Effector memory CD4-positive, alpha-beta T cell (primary cell): ENCODE results near the gene MAP2.

ENCODE experiments used
- DNase-seq, 3 donors: peaks; one replicate each; pipeline ENCODE4 v3.0.0-alpha.2; 2020
- H3K27ac ChIP-seq: 2 replicates; pipeline ENCODE4 v1.7.0; 2013; ENCODE audit warnings: mild to moderate bottlenecking, low read length, moderate library complexity; ENCODE audit not compliant: insufficient read depth, poor library complexity, severe bottlenecking
- H3K27me3 ChIP-seq: replicated peaks from 2 replicates; pipeline ENCODE4 v1.7.0; 2013; ENCODE audit warnings: mild to moderate bottlenecking, low read length; ENCODE audit not compliant: insufficient read depth, control insufficient read depth, poor library complexity, severe bottlenecking
- H3K36me3 ChIP-seq: 2 replicates; pipeline ENCODE4 v1.7.0; 2013; ENCODE audit warnings: mild to moderate bottlenecking, low read length, moderate library complexity; ENCODE audit not compliant: control insufficient read depth, insufficient read depth
- H3K4me1 ChIP-seq: 2 replicates; pipeline ENCODE4 v1.7.0; 2013; ENCODE audit warnings: low read length, mild to moderate bottlenecking; ENCODE audit not compliant: control insufficient read depth, insufficient read depth, poor library complexity, severe bottlenecking
- H3K4me3 ChIP-seq: 2 replicates; pipeline ENCODE4 v1.7.0; 2013; ENCODE audit warnings: low read length, low read depth, mild to moderate bottlenecking; ENCODE audit not compliant: insufficient read depth, poor library complexity, severe bottlenecking
- H3K9me3 ChIP-seq: 2 replicates; pipeline ENCODE4 v1.7.0; 2013; ENCODE audit warnings: mild to moderate bottlenecking, low read length, moderate library complexity; ENCODE audit not compliant: control insufficient read depth

Gene MAP2

DNA sequence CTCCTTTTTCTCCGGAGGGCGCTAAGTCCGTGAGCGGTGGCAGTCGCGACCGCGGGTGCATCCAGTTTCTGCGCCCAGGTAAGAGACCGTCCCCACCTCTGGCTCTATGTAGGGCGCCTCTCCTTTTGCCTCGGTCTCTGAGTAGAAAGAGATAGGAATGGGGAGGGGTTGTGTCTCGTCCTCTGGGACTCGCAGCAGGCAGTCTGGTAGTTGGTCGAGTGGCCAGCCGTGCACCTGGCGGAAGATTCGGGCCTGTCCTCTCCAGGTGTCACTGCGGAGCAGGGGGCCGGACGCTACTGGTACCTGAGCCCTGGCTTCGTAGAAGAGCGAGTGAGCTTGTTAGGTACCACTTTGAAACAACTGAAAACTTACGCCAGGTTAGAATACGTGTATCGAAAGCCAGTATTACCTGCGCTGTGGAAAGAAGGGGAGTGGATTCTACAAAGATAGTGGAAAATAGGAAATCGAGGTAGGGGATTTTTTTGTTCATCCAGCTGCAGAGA is 403 bp downstream of the MAP2 start:
- Histone ChIP-seq H3K36me3 (no peaks in the 10 kb centered on the region), H3K9me3 (no peaks in the 10 kb centered on the region), H3K4me3 (peak overlapping the region; percentile 51), H3K27me3 (no peaks in the 10 kb centered on the region), H3K4me1 (peaks cover 4% of the 10 kb centered on the region), H3K27ac (no peak overlapping the region)
- no peak for DNase-seq

DNA sequence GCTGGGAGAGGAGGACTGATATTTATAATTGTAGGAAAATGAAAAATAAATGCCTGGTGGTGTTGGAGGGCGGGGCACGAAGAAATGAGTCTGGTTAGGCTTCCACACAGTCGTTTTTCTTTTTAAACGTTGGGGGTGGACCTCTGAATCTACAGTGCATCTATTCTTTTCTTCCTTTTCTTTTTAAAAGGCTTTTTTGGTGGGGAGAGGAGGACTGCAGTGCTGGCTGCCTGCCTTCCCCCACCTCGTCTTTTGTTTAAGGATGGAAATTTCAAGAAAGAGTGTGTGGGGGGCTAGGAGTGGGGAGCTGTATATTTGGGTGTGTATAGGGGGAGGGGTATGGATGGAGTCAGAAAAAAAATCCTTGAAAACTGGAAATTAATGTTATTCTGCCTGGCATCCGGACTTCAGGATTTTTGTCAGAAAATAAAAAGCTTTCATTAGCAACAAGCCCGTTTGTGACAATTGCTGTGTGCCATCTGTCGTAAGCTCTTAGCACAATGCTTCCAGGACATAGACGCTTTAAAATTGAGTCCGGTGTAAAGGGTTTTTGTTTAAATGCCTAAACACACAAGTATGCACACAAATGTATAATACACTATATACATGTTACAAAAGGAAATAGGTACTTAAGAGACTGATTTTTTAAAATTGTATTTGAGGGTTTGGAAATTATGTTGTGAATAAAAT is 1.1 kb downstream of the MAP2 start:
- Histone ChIP-seq H3K9me3 (no peaks in the 10 kb centered on the region), H3K27ac (no peak overlapping the region), H3K4me3 (no peak overlapping the region), H3K4me1 (peaks cover 4% of the 10 kb centered on the region), H3K36me3 (no peaks in the 10 kb centered on the region), H3K27me3 (no peaks in the 10 kb centered on the region)
- no peak for DNase-seq

DNA sequence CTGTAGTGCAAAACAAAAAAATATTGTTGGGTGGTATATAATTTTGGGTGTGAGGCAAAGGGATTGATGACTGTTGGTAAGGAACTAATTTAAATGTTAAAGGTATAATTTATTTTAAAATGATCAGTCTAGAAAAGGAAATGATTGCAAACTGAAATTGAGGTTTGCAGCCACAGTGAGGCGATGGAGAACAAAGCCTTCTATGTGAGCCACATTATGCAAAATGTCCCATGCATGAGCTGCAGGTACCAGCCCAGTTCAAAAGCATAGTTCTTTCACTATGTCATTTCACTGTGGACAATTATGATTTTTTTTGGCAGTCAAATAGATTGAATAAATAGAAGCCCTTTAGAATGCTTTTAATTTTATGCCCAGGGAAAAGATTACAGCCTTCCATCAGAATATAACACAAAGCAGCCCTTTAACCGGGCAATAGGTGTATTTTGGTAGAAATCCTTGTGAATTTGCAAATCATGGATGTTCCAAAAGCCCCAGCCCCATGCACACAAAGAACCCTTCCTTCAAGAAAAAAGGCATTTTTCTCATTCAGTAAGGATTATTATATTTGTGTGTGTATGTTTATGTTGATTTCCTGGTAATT is 1.7 kb downstream of the MAP2 start:
- no peaks in the 10 kb centered on the region for H3K36me3 ChIP-seq
- no peak overlapping the region for H3K4me3 ChIP-seq
- H3K4me1 ChIP-seq = peaks cover 4% of the 10 kb centered on the region
- H3K27me3 ChIP-seq = no peaks in the 10 kb centered on the region
- H3K27ac ChIP-seq = no peak overlapping the region
- H3K9me3 ChIP-seq = no peaks in the 10 kb centered on the region
- no peak for DNase-seq

DNA sequence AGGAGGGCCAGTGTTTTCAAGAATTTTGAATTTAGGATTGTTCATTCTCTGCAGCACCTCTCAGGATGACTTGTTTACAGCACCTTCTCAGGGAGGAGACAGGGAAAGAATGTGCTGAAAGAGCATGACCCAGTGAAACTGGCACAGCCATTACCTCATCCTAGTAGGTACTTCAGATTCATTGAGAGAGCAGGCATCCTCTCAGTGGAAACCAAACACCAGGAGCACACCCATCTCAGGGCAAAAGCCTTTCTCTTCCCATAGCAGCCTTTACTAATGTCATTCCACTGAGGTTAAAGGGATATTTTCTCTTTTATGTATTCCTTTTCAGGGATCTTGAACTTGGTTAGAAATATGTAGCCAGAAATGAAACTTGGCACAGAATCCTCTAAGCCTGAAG is 2.6 kb downstream of the MAP2 start:
- H3K36me3 ChIP-seq = no peaks in the 10 kb centered on the region
- H3K4me1 ChIP-seq = peaks cover 4% of the 10 kb centered on the region
- no peak overlapping the region for H3K4me3 ChIP-seq
- no peaks in the 10 kb centered on the region for H3K27me3 ChIP-seq
- no peaks in the 10 kb centered on the region for H3K9me3 ChIP-seq
- DNase-seq = no peak
- H3K27ac ChIP-seq = no peak overlapping the region

DNA sequence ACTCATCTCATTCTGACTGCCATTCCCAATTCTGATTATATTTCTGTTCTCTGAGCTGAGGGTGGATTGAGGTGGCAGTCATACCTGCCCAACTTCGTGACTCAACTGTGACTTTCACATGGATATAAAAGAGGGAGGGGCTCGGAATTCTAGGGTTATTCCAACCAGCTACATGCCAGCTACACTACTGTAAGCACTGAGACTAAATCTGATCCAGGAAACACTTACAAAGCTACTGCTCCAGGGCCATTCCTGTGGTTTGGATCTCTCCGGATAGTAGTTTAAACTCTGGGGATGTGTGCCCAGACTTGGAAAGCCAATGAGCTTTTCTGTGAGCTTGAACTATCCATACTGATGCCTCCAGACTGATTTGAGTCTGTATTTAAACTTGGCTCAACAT is 7.9 kb downstream of the MAP2 start:
- Histone ChIP-seq H3K36me3 (no peaks in the 10 kb centered on the region), H3K9me3 (no peaks in the 10 kb centered on the region), H3K4me1 (no peaks in the 10 kb centered on the region), H3K27me3 (no peaks in the 10 kb centered on the region), H3K27ac (no peak overlapping the region), H3K4me3 (no peak overlapping the region)
- DNase-seq = no peak

DNA sequence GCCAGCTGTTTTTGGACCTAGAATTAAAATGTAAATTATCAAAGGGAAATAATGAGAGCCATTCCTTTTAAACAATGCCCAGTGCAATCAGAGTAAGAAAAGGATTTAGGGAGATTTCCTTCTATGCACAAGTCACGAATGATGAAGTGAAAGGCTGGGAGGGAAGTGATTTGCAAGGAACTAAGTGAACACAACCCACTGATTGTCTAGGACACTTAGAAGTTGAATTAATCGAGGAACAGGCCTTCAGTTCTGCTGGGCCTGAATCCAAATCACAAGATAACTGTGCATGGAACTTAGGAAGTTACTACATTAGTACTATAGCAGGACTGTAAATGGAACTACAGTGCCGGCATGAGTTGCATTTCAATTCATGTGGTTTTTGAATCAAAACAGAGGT is 17.7 kb downstream of the MAP2 start:
- no peaks in the 10 kb centered on the region for H3K9me3 ChIP-seq
- H3K36me3 ChIP-seq = no peaks in the 10 kb centered on the region
- no peaks in the 10 kb centered on the region for H3K4me1 ChIP-seq
- no peak overlapping the region for H3K4me3 ChIP-seq
- DNase-seq = no peak
- no peak overlapping the region for H3K27ac ChIP-seq
- H3K27me3 ChIP-seq = no peaks in the 10 kb centered on the region

DNA sequence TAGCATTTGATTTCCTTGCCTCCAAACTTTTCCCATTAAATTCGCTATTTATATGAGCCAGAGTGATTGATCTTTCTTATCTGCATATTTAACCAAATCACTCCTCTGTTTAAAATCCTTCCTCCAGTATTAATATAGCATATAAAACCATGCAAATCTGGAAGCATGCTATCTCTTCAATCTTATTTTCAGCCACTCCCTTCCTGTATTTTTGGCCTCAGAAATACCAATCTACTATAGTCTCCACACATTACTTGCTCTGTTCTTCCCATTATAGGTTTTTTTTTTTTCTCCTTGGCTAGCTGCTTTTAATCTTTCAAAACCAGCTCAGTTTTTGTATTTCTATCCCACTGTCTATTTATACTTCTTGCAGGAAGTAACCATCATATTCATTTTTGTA is 19.1 kb downstream of the MAP2 start:
- Histone ChIP-seq H3K4me1 (no peaks in the 10 kb centered on the region), H3K27me3 (no peaks in the 10 kb centered on the region), H3K36me3 (no peaks in the 10 kb centered on the region), H3K27ac (no peak overlapping the region), H3K4me3 (no peak overlapping the region), H3K9me3 (no peaks in the 10 kb centered on the region)
- no peak for DNase-seq

DNA sequence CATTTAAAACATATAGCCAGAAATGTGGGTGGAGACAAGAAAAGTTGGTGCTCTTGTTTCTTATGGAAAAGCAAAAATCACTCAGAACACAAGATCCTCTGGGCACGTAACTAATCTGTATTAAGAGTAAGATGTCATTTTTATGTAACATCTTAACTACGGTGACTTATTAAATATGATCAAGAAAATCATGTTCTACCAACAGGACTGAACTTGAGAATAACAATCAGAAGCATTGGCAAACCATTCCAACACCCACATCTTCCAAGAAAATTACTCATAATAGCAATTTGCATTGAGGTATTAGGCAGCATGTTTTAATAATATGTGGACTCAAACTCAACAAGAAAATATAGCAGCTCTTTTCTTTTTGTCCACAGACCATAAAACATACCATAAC is 21.6 kb downstream of the MAP2 start:
- Histone ChIP-seq H3K9me3 (no peaks in the 10 kb centered on the region), H3K27me3 (no peaks in the 10 kb centered on the region), H3K27ac (no peak overlapping the region), H3K4me3 (no peak overlapping the region), H3K36me3 (no peaks in the 10 kb centered on the region), H3K4me1 (no peaks in the 10 kb centered on the region)
- no peak for DNase-seq

DNA sequence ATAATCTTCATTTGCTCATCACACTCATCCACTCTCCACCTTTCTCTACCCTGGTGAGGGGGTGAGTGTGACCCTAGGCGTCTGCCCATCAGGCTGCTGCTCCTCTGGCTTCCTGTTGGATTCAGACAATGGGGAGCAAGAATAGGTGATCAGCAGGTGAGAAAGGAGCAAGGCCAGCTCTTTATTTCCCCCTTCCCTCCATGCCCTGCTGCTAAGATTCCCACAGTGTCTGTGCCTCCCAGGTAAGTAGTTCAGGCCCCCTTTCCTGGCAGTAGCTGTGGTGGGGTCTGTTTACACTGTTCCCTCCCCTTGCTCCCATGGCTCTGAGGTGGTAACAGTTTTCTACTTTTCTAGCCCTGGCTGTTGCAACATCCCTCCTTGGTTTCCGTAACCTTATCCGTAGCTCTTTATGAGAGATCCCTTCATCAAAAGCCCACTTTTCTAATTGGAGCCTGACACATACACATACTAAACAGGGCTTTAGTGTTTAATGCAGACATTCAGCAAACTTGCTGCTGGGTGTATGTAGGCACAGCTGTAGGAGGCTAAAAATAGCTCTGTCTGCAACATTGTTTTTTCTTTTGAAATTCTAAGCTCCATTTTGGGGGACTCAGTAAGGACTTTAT is 27.5 kb downstream of the MAP2 start:
- Histone ChIP-seq H3K4me1 (no peaks in the 10 kb centered on the region), H3K4me3 (no peak overlapping the region), H3K27me3 (no peaks in the 10 kb centered on the region), H3K9me3 (no peaks in the 10 kb centered on the region), H3K27ac (no peak overlapping the region), H3K36me3 (no peaks in the 10 kb centered on the region)
- no peak for DNase-seq

DNA sequence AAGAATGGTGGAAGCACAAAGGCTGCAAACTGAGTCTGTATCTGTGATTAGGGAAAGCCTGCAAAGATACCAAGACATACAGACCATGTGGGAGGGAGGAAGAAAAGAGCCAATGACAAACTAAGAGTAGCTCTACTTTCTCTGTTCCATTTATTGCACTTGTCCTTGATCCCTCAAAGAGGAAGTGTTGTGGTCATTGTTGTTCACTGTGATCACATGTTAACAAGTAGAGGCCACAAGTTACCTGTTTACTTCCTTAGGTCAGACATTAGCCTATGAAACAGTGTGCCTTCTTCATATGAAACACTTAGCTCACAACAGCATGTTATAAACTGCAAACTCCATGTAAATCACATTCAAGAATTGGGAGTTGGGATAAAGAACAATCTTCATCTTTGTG is 32.6 kb downstream of the MAP2 start:
- Histone ChIP-seq H3K4me1 (no peaks in the 10 kb centered on the region), H3K27me3 (no peaks in the 10 kb centered on the region)

More for the DNA sequence above, 32.6 kb downstream of the MAP2 start:
- H3K36me3 ChIP-seq = no peaks in the 10 kb centered on the region
- DNase-seq = no peak
- H3K27ac ChIP-seq = no peak overlapping the region
- no peak overlapping the region for H3K4me3 ChIP-seq
- H3K9me3 ChIP-seq = no peaks in the 10 kb centered on the region
